ENCODE measurements around the gene ALDH1A1.

DNA sequence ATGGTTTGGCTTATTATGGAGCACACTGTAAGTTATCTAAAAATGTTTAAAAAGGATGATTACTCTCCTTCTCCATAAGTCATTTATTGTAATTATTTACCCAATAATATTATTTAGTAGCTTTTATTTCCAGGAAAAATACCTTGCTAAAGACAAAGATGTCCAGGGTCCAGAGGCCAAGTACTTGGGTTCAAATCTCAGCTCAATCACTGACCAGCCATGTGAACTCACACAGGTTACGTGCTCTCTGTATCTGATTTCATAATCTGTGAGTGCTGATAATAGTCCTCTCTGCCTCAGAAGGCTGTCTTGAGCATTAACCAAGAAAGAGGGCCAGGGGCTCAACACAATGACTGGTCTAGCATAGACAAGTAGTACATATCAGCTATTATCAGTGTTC lies 27.0 kb downstream of the ALDH1A1 start:
- TF ChIP-seq EZH2 (IDR thresholded peaks at IDR 0.05; ENCODE audit: borderline replicate concordance, low read length) = no peak
- TF ChIP-seq, protein P1, sequence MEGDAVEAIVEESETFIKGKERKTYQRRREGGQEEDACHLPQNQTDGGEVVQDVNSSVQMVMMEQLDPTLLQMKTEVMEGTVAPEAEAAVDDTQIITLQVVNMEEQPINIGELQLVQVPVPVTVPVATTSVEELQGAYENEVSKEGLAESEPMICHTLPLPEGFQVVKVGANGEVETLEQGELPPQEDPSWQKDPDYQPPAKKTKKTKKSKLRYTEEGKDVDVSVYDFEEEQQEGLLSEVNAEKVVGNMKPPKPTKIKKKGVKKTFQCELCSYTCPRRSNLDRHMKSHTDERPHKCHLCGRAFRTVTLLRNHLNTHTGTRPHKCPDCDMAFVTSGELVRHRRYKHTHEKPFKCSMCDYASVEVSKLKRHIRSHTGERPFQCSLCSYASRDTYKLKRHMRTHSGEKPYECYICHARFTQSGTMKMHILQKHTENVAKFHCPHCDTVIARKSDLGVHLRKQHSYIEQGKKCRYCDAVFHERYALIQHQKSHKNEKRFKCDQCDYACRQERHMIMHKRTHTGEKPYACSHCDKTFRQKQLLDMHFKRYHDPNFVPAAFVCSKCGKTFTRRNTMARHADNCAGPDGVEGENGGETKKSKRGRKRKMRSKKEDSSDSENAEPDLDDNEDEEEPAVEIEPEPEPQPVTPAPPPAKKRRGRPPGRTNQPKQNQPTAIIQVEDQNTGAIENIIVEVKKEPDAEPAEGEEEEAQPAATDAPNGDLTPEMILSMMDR (conservative IDR thresholded peaks at IDR 0.05 in 1 of 2, IDR thresholded peaks at IDR 0.05 in 1 of 2; ENCODE audit: extremely low read depth in 1 of 2, insufficient read depth in 1 of 2, low read depth in 1 of 2, low read length in 2 of 2) = no peak
